Measurements from ENCODE around the gene ZRANB3.

Gene ZRANB3

DNA sequence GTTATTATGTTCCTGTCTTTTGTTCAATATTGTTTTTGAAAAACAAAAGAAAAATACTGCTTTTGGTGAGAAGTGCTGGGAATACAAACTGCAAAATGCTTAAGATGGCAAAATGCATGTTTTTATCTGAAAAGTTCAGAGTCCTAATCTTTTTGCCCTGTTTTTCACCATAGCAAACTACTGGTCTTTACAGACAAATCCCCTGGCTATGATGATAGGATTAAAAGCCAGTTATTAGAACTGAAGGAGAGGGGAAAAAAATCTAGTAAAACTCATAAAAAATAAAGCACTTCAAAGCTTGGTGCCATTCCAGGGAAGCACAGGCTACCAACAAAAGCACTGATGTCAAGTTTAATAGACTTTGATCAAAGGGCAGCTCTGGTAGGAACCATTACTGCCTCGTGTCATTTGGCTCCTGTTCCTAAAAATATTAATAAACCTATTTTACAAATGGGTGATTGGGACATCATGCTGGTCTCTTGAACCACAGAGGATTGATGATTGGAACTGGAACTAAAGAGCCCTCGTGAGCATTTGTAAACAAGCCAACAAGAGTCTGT, 284.2 kb downstream of the ZRANB3 start:
- no peak for DNase-seq

- no peak for DNase-seq
These were observed 285.9 kb downstream of the ZRANB3 start for GRCh38 chr2:135245071-135245470.

DNA sequence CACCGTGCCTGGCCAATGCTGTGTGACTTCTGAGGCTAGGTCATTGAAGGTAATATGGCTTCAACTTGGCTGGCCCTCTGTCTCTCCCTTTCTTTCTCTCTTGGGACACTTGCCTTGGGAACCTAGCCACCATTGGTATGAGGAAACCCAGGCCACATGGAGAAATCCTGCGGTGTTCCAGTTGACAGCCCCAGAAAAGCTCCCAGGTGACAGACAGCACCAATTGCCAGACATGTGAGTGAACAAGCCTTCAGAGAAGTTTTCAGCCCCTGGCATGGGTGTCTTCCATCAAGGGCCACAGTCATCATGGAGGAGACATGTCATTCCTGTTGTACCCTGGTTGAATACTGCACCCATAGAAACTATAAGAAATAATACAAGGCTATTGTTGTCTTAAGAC, 292.4 kb downstream of the ZRANB3 start:
- DNase-seq: no peak

DNA sequence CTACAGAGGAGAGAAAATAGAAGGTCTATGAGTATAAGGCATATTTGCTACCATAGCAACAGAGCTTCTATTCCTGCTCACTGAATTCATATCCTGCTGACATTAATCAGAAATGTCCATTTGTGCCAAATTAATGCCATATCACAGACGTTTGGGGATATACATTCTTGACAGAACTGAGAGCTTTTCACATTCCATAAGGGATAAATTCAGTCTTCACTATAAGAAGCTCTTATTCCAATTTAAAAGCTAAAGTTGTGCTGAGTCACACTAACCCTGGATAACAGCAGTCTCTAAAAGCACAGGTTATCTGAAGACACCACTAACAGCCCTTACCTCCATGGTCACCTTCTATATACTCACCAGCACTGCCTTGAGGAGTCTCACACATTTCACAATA, 300.9 kb downstream of the ZRANB3 start:
- no peak for DNase-seq

- DNase-seq: no peak
These were observed 303.6 kb downstream of the ZRANB3 start for GRCh38 chr2:135227386-135227785.

- no peak for DNase-seq
These were observed 304.1 kb downstream of the ZRANB3 start for GRCh38 chr2:135226961-135227360.

- DNase-seq: no peak
These were observed 305.2 kb downstream of the ZRANB3 start for GRCh38 chr2:135225781-135226180.

DNA sequence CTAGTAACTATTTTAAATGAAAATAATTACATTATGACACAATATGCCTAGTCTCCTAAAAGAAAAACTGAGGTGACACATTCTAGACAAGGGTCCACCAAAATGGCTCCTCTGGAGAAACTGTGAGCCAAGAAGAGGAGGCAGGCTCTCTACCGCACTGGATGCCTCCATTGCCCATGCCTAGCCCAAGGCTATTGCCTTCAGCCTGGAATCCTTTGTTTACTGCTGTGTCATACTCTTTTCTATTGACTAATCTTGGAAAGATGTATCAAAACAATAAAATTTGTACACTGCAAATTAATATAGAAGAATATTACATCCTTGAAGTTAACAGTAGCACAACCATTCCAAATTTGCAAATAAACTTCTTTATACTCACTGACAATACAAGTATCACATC, 311.8 kb downstream of the ZRANB3 start:
- no peak for DNase-seq

GRCh38 chr2:135218426-135218825, 312.6 kb downstream of the ZRANB3 start:
- DNase-seq: no peak

DNA sequence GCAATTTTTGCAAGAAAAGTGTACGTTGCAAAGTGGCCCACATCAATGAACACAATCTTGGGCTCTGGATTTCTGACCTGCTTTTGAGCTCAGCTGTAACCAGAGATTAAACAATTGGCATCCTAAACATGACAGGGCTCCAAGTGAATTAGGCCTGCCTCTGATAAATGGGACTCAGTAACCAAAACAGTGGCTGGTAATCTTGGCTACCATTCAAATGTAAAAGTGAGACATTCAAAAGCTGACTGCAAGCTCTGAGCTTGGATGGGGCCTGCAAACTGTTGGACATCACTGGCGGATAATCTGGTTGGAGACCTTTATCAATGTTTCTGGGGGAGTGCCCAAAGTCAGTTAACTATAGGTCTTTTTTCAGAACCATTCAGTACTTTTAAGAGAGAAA, 318.3 kb downstream of the ZRANB3 start:
- no peak for DNase-seq

DNA sequence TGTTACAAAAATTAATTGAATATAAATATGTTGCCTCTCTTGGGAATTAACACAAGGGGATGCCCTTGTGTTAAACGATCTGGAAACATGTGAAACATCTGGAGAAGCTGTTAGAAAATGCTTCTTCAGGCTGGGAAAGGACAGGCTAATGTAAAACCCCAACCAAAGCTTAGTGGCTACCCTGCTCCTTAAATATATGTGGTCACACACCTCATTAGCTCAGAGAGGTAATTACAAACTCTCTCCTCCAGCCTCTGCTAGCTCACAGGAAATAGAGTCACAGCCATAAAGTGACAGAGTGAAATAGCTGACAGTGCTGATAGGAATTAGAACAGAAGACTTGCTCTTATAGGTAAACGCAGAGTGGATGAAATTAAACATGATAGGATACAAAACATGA, 323.0 kb downstream of the ZRANB3 start:
- no peak for DNase-seq

DNA sequence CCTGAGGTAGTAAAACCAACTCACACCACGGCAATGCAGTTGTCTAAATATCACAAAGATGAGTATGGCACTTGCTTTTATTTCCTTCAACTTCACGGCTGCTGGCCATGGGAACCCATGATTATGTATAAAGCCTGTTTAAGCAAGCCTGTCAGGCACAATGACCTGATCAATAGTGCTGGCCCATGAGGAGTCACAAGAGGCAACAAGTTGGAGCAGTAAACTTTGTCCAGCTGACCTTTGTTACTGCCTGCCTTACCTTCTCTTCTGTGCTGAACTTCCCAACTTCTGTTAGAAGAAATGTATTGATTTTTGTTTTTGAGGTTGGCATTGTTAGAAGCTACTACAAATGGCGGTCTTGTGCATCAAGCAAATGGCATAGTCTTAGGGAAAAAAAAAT, 327.1 kb downstream of the ZRANB3 start:
- no peak for DNase-seq

- no peak for DNase-seq
These were observed 328.3 kb downstream of the ZRANB3 start for GRCh38 chr2:135202751-135203150.

GRCh38 chr2:135198481-135198880, 332.5 kb downstream of the ZRANB3 start:
- no peak for DNase-seq

- DNase-seq: no peak
These were observed 340.2 kb downstream of the ZRANB3 start for GRCh38 chr2:135190799-135191198.

GRCh38 chr2:135189148-135189547, 341.9 kb downstream of the ZRANB3 start:
- no peak for DNase-seq

DNA sequence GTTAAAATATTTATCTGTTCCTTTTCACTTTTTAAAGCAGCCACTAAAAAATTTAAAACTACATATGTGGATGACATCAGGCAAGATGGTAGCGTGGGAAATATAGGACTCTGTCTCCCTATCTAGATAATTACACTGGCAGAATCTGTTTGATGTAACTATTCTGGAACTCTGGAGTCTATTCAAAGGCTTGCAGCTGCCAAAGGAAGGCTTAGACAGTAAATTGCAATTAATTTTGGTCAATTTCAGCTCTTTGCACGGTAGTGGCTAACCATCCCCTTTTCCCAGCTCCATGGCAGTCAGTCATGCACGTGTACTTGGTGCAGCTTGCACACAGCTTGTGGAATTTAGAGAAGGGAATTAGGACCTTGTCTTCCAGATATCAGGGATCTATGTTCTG, 343.7 kb downstream of the ZRANB3 start:
- DNase-seq: no peak

GRCh38 chr2:135186054-135186453, 345.0 kb downstream of the ZRANB3 start:
- DNase-seq: no peak

GRCh38 chr2:135183822-135184221, 347.2 kb downstream of the ZRANB3 start:
- DNase-seq: no peak

DNA sequence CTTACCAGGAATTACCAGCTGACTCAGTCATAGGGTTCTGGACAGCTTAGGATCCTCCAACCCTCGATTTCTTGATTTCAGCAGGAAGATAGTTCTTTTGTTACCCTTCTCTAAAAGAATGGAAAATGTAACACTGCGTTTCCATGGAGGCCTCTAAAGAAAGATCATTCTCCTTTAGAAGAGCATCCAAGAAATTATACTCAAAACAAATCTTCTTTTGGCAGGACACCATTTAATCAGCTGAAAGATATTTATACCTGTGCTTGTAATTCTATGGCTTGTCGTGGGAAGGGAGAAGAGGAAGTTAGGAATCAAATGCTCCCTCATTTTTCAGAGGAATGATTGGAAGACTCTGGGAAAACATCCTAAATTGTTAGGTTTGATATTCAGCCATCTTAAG, 348.4 kb downstream of the ZRANB3 start:
- DNase-seq: no peak

DNA sequence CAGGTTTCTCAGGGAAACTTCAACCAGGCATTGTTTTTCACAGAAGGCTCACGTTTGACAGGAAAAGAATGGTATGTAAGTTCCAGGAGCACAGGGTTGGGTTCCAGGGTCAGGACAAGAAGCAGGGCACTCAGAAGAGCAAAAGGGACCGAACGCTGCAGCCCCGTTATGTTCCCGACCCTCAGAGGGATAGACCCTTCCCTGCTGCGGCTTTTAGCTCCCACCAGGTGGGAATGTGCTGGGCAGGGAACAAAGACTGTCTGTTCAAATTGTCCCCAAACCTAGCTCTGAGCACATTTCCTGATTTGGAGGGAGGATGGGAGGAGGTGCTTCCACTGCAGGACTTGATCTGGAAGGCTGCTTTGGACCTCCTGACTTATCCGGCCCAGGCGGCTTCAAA, 348.8 kb downstream of the ZRANB3 start:
- DNase-seq: no peak

GRCh38 chr2:135179689-135180088, 351.3 kb downstream of the ZRANB3 start:
- no peak for DNase-seq

DNA sequence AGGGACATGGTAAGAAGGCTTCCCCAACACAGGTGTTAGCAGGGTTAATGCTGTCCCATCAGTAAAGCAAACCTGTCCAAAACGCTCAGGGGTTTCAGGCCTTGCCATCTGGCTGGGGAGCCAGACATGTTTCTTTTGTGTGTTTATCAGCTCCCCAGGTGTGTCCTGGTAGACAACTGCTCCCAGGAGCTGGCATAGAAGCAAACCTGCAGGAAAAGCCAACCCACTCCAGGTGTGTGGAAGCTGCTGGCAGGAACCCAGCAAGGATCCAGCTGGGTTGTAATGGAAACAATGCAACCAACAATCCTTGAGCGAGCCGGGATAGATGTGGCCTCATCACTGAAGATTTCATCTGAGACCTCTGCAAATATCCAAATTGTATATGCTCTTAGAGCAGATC, 355.8 kb downstream of the ZRANB3 start:
- no peak for DNase-seq

DNA sequence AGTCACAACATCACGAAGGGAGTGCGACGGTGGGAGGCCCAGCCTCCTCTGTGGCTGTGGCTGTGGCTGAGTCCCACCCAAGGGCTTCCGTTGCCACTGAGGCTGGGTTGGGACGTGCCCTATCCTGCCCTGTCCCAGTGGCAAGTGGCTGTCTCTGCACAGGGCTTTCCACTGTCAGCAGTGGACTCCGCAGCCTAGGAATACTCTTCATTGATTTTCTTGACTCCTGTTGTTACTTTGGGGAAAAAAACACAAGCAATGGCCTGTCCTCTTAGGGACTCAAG, 356.3 kb downstream of the ZRANB3 start:
- DNase-seq: no peak

DNA sequence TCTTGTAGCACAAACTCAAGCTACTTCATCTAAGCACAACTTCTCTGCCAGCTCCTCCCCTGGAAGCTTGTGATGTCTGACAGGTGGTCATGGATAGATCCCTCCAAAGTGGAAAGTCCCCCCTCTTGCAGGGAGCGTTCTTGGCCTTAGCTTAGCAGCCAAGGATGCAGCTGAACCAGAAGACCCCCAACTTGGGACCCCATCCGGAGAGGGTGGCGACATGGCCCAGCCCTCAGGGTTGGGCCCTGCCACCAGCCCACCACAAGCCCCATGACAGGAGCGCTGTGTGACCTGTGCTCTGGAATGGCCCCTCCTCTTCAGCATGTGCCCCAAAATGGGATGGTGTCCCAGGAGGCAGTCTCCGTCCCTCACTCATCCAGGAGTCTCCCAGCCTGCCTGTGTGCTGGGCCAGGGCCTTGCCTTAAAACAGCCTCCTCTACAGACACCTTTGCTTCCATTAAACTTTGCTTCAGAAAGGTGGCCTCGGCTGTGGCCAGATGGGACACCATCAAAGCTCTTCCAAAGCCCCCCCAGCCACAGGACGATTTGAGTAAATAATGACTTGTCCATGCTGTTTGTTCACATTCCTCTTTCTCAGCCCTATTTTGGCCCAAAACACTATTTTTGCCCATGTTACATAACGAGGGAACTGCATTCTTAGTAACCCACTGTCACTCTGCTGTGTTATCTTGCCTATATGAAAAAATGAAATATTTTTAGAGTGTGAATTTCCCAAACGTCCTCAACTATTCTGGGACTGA, 356.8 kb downstream of the ZRANB3 start:
- no peak for DNase-seq

Measured in activated CD4-positive, alpha-beta T cell treated with anti-CD3 and anti-CD28 coated beads, Interleukin-2, amount 50 U/mL, for 1 hour (primary cell).